H1 (cell line): ENCODE data around the gene NELL2. TPM values are rescaled to one million over a fixed set of nuclear protein-coding genes. Genes with fewer than 3 reads are reported as not detected.
"Not testable (repeated sequence)": the region's sequence is repeated elsewhere in the genome, so short reads cannot be mapped to it uniquely, and the experiment has no call there.

Experiments
- CTCF ChIA-PET: fragments of 300-600 bp; sonication (Branson Sonifier 250); formaldehyde crosslinking; loops from one replicate; lab custom pipeline; 2021; ENCODE audit not compliant: partially characterized antibody; lab: Charles Lee
- POLR2A ChIA-PET: fragments of 300-600 bp; sonication (Branson Sonifier 250); formaldehyde crosslinking; loops from one replicate; lab custom pipeline; 2021; ENCODE audit warnings: inconsistent platforms; ENCODE audit not compliant: partially characterized antibody; lab: Charles Lee
- DNase-seq, 2 experiments: peaks; one replicate each; pipeline versions ENCODE4 v3.0.0 to v3.0.0-alpha.2; 2010 to 2022; ENCODE audit warnings: low spot score in 2 of 2, low read depth in 1 of 2, mixed read lengths in 1 of 2
- FAIRE-seq: peaks from 2 replicates; lab custom pipeline; 2011; peaks lifted over from hg19 to GRCh38; lab: Jason Lieb, UNC
- H2AFZ ChIP-seq: 2 replicates; pipeline ENCODE4 v1.8.1; 2012; ENCODE audit warnings: low read length, inconsistent platforms
- H2AK5ac ChIP-seq: 2 replicates; pipeline ENCODE4 v1.6.1; 2013; ENCODE audit warnings: low read depth, low read length
- H2BK120ac ChIP-seq: replicated peaks from 2 replicates; pipeline ENCODE3; 2013; ENCODE audit warnings: low read depth, low read length, inconsistent platforms
- H2BK12ac ChIP-seq: 2 replicates; pipeline ENCODE4 v1.6.1; 2013; ENCODE audit warnings: low read depth, low read length
- H2BK15ac ChIP-seq: 2 replicates; pipeline ENCODE4 v1.6.1; 2013; ENCODE audit warnings: low read length
- H2BK20ac ChIP-seq: 2 replicates; pipeline ENCODE4 v1.6.1; 2013; ENCODE audit warnings: low read length
- H2BK5ac ChIP-seq: 2 replicates; pipeline ENCODE4 v1.6.1; 2013; ENCODE audit warnings: low read depth, low read length
- H3K14ac ChIP-seq: 2 replicates; pipeline ENCODE4 v1.6.1; 2013; ENCODE audit warnings: inconsistent platforms; ENCODE audit not compliant: insufficient read length
- H3K18ac ChIP-seq: 2 replicates; pipeline ENCODE4 v1.6.1; 2013; ENCODE audit warnings: low read length; ENCODE audit errors: extremely low read depth
- H3K23ac ChIP-seq: 2 replicates; pipeline ENCODE4 v1.6.1; 2013; ENCODE audit warnings: inconsistent platforms; ENCODE audit not compliant: insufficient read length
- H3K23me2 ChIP-seq: 2 replicates; pipeline ENCODE4 v1.6.1; 2013; ENCODE audit warnings: low read depth, low read length
- H3K27ac ChIP-seq: 2 replicates; pipeline ENCODE4 v1.6.1; 2011; ENCODE audit warnings: low read depth, low read length, inconsistent platforms
- H3K27me3 ChIP-seq, 4 experiments: replicated peaks in 1 of 4; 1 replicate in 1 of 4; 2 replicates in 3 of 4; pipeline versions ENCODE4 v1.6.1 to v1.8.1; 2011 to 2013; ENCODE audit warnings: low read length in 3 of 4, mild to moderate bottlenecking in 3 of 4, inconsistent platforms in 2 of 4, mixed read lengths in 2 of 4, moderate library complexity in 1 of 4; ENCODE audit not compliant: control insufficient read depth in 3 of 4, insufficient read depth in 3 of 4; ENCODE audit errors: extremely low read depth in 1 of 4
- H3K36me3 ChIP-seq, 4 experiments: 2 replicates each; pipeline versions ENCODE4 v1.6.1 to v1.8.1; 2011 to 2013; ENCODE audit warnings: mild to moderate bottlenecking in 4 of 4, low read length in 3 of 4, moderate library complexity in 2 of 4, control low read depth in 1 of 4, inconsistent platforms in 1 of 4; ENCODE audit not compliant: insufficient read depth in 4 of 4, control insufficient read depth in 2 of 4
- H3K4ac ChIP-seq: replicated peaks from 2 replicates; pipeline ENCODE3; 2013; ENCODE audit warnings: low read length, low read depth, mixed read lengths, inconsistent platforms; ENCODE audit not compliant: insufficient read length
- H3K4me1 ChIP-seq, 4 experiments: replicated peaks in 1 of 4; 1 replicate in 1 of 4; 2 replicates in 3 of 4; pipeline versions ENCODE4 v1.6.1 to v1.8.1; 2011 to 2013; ENCODE audit warnings: low read length in 3 of 4, inconsistent platforms in 2 of 4, mixed read lengths in 1 of 4; ENCODE audit not compliant: insufficient read depth in 4 of 4, control insufficient read depth in 3 of 4
- H3K4me2 ChIP-seq, 2 experiments: 2 replicates each; pipeline versions ENCODE4 v1.6.1 to v1.8.1; 2011 to 2013; ENCODE audit warnings: low read depth in 2 of 2, low read length in 2 of 2, control low read depth in 1 of 2, inconsistent platforms in 1 of 2, mild to moderate bottlenecking in 1 of 2; ENCODE audit not compliant: insufficient read depth in 1 of 2
- H3K4me3 ChIP-seq, 4 experiments: fragments of 200-600, 300-600 bp in 1 of 4; sonication (generic), shearing (Covaris generic), sonication (Bioruptor Twin) in 1 of 4; 2 replicates each; pipeline versions ENCODE4 v1.5.1 to v1.8.1; 2011 to 2016; ENCODE audit warnings: low read length in 4 of 4, low read depth in 3 of 4, control low read depth in 2 of 4, inconsistent platforms in 2 of 4, mild to moderate bottlenecking in 2 of 4, mixed read lengths in 1 of 4, moderate library complexity in 1 of 4; ENCODE audit not compliant: insufficient read depth in 2 of 4; ENCODE audit errors: extremely low read depth in 1 of 4
- H3K56ac ChIP-seq: replicated peaks from 2 replicates; pipeline ENCODE3; 2013; ENCODE audit warnings: low read depth, mild to moderate bottlenecking, mixed read lengths, low read length, inconsistent platforms; ENCODE audit not compliant: insufficient read length
- H3K79me1 ChIP-seq: 2 replicates; pipeline ENCODE4 v1.6.1; 2013; ENCODE audit warnings: low read depth, low read length, control low read depth
- H3K79me2 ChIP-seq, 2 experiments: 2 replicates each; pipeline versions ENCODE4 v1.6.1 to v1.8.1; 2012 to 2013; ENCODE audit warnings: low read length in 2 of 2, mild to moderate bottlenecking in 2 of 2, inconsistent platforms in 1 of 2; ENCODE audit not compliant: insufficient read depth in 2 of 2, control insufficient read depth in 1 of 2
- H3K9ac ChIP-seq, 4 experiments: replicated peaks in 1 of 4; 1 replicate in 1 of 4; 2 replicates in 3 of 4; pipeline versions ENCODE4 v1.6.1 to v1.8.1; 2011 to 2013; ENCODE audit warnings: low read depth in 3 of 4, low read length in 3 of 4, control low read depth in 2 of 4, mild to moderate bottlenecking in 2 of 4, moderate library complexity in 2 of 4, inconsistent platforms in 1 of 4; ENCODE audit errors: extremely low read depth in 1 of 4
- H3K9me3 ChIP-seq, 2 experiments: 2 replicates each; pipeline versions ENCODE4 v1.6.1 to v1.8.1; 2012 to 2013; ENCODE audit warnings: mild to moderate bottlenecking in 2 of 2, moderate library complexity in 2 of 2, control low read depth in 1 of 2, inconsistent platforms in 1 of 2, low read depth in 1 of 2, low read length in 1 of 2, mixed read lengths in 1 of 2; ENCODE audit not compliant: insufficient read depth in 2 of 2
- H4K20me1 ChIP-seq, 2 experiments: replicated peaks in 1 of 2; 2 replicates each; pipeline versions ENCODE3 to v1.8.1; 2011 to 2013; ENCODE audit warnings: inconsistent platforms in 2 of 2, low read length in 2 of 2, mild to moderate bottlenecking in 1 of 2; ENCODE audit not compliant: insufficient read depth in 2 of 2, control insufficient read depth in 1 of 2
- H4K5ac ChIP-seq: 2 replicates; pipeline ENCODE4 v1.6.1; 2013; ENCODE audit warnings: low read length, low read depth, mixed read lengths, inconsistent platforms; ENCODE audit not compliant: insufficient read length
- H4K8ac ChIP-seq: 2 replicates; pipeline ENCODE4 v1.8.0; 2013; ENCODE audit warnings: mild to moderate bottlenecking, moderate library complexity, low read length, inconsistent platforms; ENCODE audit not compliant: insufficient read depth; ENCODE audit errors: extremely low read depth
- H4K91ac ChIP-seq: replicated peaks from 2 replicates; pipeline ENCODE3; 2013; ENCODE audit warnings: low read length, mixed read lengths, inconsistent platforms; ENCODE audit not compliant: insufficient read length
- WGBS, 2 experiments: shearing (Covaris generic) in 1 of 2; methylation state at CpG; one replicate each; pipeline versions ENCODE4 v1.1.6 to v1.1.7; 2013 to 2015; ENCODE audit warnings: low lambda C conversion rate in 2 of 2, mixed read lengths in 2 of 2, inconsistent platforms in 1 of 2, low coverage in 1 of 2, missing lambda C conversion rate in 1 of 2; ENCODE audit not compliant: insufficient replicate concordance in 2 of 2, insufficient coverage in 1 of 2, insufficient read length in 1 of 2; ENCODE audit errors: extremely low coverage in 1 of 2, missing lambda C conversion rate in 1 of 2; 5-methylcytosine and 5-hydroxymethylcytosine counted together
- polyA plus RNA-seq, 7 experiments: library from polyadenylated mRNA; depleted of rRNA in 3 of 7; stranded (reverse) in 5 of 7; unstranded in 2 of 7; fragments of >200 nt in 5 of 7; fragments of 200-250 nt in 2 of 7; gene quantifications; 1 replicate in 5 of 7; 2 replicates in 1 of 7; 4 replicates in 1 of 7; pipeline versions ENCODE4 v1.2.1 to v1.2.3, GENCODE V29; 2011 to 2013; ENCODE audit warnings: missing spikeins in 2 of 7, mixed read lengths in 2 of 7
- total RNA-seq: library from RNA; stranded (reverse); fragmentation: NEBNext Ultra II Directional; extraction: Animal tissue kit (Norgen Biotek cat#: 25700); gene quantifications from 2 replicates; pipeline ENCODE4 v1.2.1, GENCODE V29; 2021

NELL2 gene
- total and polyA plus RNA-seq, 2 of the 8 experiments (the other 6 are each of a cell fraction or from before 2014, with no cell fraction given): 54.2 to 56.8 TPM

DNA sequence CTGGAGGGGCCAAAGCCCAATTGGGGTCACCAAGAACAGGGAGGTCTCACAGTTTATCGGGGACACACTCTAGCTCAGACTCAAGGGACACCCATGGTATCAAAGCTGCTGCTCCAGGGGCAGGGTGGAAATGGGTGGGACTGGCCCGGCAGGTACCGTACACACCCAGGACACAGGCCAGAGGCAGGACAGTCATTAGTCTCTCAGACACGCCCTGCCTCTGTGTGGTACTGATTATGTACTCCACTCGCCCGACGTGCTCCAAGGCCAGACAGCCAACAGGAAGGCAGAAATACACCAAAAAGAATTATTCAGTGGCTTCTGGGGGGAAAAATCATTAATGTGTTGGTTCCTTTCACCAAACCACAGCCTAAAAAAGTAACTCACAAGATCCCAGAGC, 41.1 kb downstream of the NELL2 start:
- H2BK120ac ChIP-seq, H3K79me1 ChIP-seq, H3K18ac ChIP-seq, H2BK20ac ChIP-seq, DNase-seq, H2BK12ac ChIP-seq, H3K14ac ChIP-seq, H2AK5ac ChIP-seq, H2BK5ac ChIP-seq, H3K9ac ChIP-seq, H3K23me2 ChIP-seq, H3K23ac ChIP-seq, H3K4me2 ChIP-seq, H3K9me3 ChIP-seq, H4K5ac ChIP-seq, H3K56ac ChIP-seq, H2AFZ ChIP-seq, H4K8ac ChIP-seq, H3K27me3 ChIP-seq, FAIRE-seq, H4K20me1 ChIP-seq, H3K4ac ChIP-seq, H3K4me3 ChIP-seq, H3K36me3 ChIP-seq, H2BK15ac ChIP-seq, H3K79me2 ChIP-seq, H4K91ac ChIP-seq, H3K4me1 ChIP-seq, POLR2A ChIA-PET, H3K27ac ChIP-seq, CTCF ChIA-PET: not testable (repeated sequence)
- 99% methylated on average over 6 of the region's 7 CpGs; no CpG with 5 or more reads in 1 of the 2 experiments for WGBS, 2 experiments
